ENCODE measurements around the gene TEX38.
A peak's percentile ranks its signal among the peaks of the same experiment; 100 is the strongest.
"Not testable (repeated sequence)": the region's sequence is repeated elsewhere in the genome, so short reads cannot be mapped to it uniquely, and the experiment has no call there.

The TEX38 gene

GRCh38 chr1:46718727-46719622 is 47.3 kb downstream of the TEX38 start, which contains the start of gene EFCAB14:
Gene EFCAB14, minus strand, starts transcription at chr1:46719114. Its CDS starts 1,027 bp downstream, at chr1:46718087.
- H3K4me3 ChIP-seq (ENCODE audit: low read length) = peak within 1 kb of the TSS; percentile 83

DNA sequence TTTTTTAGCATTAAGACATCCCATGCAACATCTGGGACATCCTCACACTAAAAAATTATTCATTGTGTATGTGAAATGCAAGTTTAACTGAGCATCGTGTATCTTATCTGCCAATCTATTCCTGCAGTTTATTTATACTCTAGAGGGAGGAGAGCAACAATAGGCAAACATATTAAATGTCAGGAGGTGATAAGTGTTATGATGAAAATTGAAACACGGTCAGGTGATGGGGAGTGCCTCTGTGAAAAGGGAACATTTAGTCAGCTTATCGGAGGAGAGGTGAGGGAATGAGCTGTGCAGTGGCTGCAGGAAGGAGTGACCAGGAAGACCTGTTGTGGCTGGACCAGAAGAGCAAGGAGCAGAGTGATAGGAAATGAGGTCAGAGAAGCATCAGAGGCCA is 48.0 kb downstream of the TEX38 start:
- no peak for TF ChIP-seq ZNF274 (IDR thresholded peaks at IDR 0.05; ENCODE audit: low read depth, low read length)

More at GRCh38 chr1:46718727-46719622, 47.3 kb downstream of the TEX38 start, which contains the start of gene EFCAB14:
- no peak for TF ChIP-seq ZNF274 (IDR thresholded peaks at IDR 0.05; ENCODE audit: low read depth, low read length)

GRCh38 chr1:46720319-46720718 is 48.7 kb downstream of the TEX38 start:
- not testable (repeated sequence) for H3K4me3 ChIP-seq (ENCODE audit: low read length)

More for the DNA sequence above, 48.0 kb downstream of the TEX38 start:
- no peak overlapping the region for H3K4me3 ChIP-seq (ENCODE audit: low read length)

DNA sequence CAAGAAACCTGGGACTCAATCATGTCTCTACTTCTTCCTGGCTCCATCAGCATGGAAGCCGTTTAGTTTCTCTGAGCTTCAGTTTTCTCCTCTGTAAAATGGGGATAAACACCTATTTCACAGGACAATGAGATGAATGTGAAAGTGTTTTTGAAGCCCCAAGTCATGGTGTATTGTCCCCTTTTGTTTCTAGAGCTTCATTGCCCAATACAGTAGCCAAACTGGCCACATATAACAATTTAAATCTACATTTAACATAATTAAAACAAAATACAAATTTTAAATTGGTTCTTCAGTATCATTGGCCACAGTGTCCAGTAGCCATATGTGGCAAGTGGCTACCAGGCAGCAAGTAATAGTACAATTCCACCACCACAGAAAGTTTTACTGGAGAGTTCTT is 49.5 kb downstream of the TEX38 start:
- TF ChIP-seq ZNF274 (IDR thresholded peaks at IDR 0.05; ENCODE audit: low read depth, low read length) = no peak
- no peak overlapping the region for H3K4me3 ChIP-seq (ENCODE audit: low read length)

DNA sequence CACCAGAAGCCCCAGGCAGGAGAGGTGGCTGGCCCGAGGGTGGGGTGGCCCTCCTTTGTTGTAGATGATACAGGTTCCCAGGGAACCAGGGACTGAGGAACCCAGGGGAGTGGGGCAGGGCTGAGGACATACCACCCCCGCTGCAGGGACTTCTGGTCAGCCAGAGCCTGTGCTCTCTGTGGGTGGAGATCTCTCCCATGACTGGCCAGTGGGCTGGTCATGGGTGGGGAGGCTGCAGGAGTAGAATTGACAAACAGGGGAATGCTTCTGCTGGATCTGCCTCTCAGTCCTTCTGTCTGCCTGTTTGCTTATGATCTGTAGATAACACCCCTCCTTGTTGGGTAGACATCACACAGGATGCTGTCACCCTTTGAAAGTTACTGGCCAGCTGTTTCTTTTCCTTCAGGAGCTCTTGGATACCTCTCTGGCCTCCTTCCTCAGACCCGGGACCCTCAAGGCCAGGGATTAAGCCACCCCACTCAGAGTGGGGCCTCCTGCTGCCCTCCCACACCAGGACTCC is 50.1 kb downstream of the TEX38 start:
- H3K4me3 ChIP-seq (ENCODE audit: low read length) = no peak overlapping the region
- TF ChIP-seq ZNF274 (IDR thresholded peaks at IDR 0.05; ENCODE audit: low read depth, low read length) = no peak

Measured in GM08714 (cell line).